Glutamatergic neuron (in vitro differentiated cells): ENCODE results near the gene COX4I2. TPM values are rescaled to one million over a fixed set of nuclear protein-coding genes. Genes with fewer than 3 reads are reported as not detected.

Source experiments
- DNase-seq: peaks from one replicate; pipeline ENCODE4 v3.0.0; 2022
- H3K27ac Mint-ChIP-seq: one replicate; pipeline ENCODE4 v1.8.0; 2020; ENCODE audit warnings: mild to moderate bottlenecking, mixed read lengths, inconsistent platforms; ENCODE audit not compliant: unreplicated experiment
- H3K27me3 Mint-ChIP-seq: one replicate; pipeline ENCODE4 v1.8.0; 2020; ENCODE audit warnings: mild to moderate bottlenecking, moderate library complexity, mixed read lengths, inconsistent platforms; ENCODE audit not compliant: unreplicated experiment
- H3K36me3 Mint-ChIP-seq: one replicate; pipeline ENCODE4 v1.8.0; 2020; ENCODE audit warnings: mild to moderate bottlenecking, mixed read lengths, inconsistent platforms; ENCODE audit not compliant: unreplicated experiment
- H3K4me1 Mint-ChIP-seq: one replicate; pipeline ENCODE4 v1.8.0; 2020; ENCODE audit warnings: mild to moderate bottlenecking, low read depth, mixed read lengths, inconsistent platforms; ENCODE audit not compliant: unreplicated experiment
- H3K4me3 Mint-ChIP-seq: one replicate; pipeline ENCODE4 v1.8.0; 2020; ENCODE audit warnings: mild to moderate bottlenecking, mixed read lengths, inconsistent platforms; ENCODE audit not compliant: unreplicated experiment
- H3K9me3 Mint-ChIP-seq: one replicate; pipeline ENCODE4 v1.8.0; 2020; ENCODE audit warnings: mild to moderate bottlenecking, moderate library complexity, mixed read lengths, inconsistent platforms; ENCODE audit not compliant: unreplicated experiment
- CTCF ChIP-seq: fragments of 200-600 bp; sonication (generic); IDR thresholded peaks from one replicate; pipeline ENCODE4 v1.5.0; 2021; ENCODE audit not compliant: partially characterized antibody, unreplicated experiment
- microRNA-seq: library from miRNA; unstranded; fragments of <30 nt; microRNA quantifications from one replicate; pipeline ENCODE4, GENCODE V29; 2020; ENCODE audit not compliant: unreplicated experiment
- total RNA-seq: library from RNA; stranded (reverse); fragmentation: NEBNext Ultra II Directional; extraction: Animal tissue kit (Norgen Biotek cat#: 25700); gene quantifications from one replicate; pipeline ENCODE4 v1.2.1, GENCODE V29; 2021; ENCODE audit not compliant: unreplicated experiment

The COX4I2 gene
- total RNA-seq, 1 donor from 2014 or later = not detected

- DNase-seq = no peak
- TF ChIP-seq CTCF = no peak
- Mint-ChIP-seq H3K36me3 (peaks cover 8% of the 10 kb centered on the region), H3K4me3 (no peak overlapping the region), H3K9me3 (peaks cover 11% of the 10 kb centered on the region), H3K4me1 (peaks cover 43% of the 10 kb centered on the region), H3K27me3 (peaks cover 9% of the 10 kb centered on the region), H3K27ac (peak overlapping the region; percentile 67)
Observed at GRCh38 chr20:31691646-31692275, 54.0 kb downstream of the COX4I2 start.

GRCh38 chr20:31693402-31693801 lies 55.7 kb downstream of the COX4I2 start:
- Mint-ChIP-seq H3K27ac (peak overlapping the region; percentile 95), H3K4me3 (no peak overlapping the region)

GRCh38 chr20:31693987-31694661 lies 56.4 kb downstream of the COX4I2 start:
- DNase-seq = peak; percentile 82
- Mint-ChIP-seq H3K4me1 (peaks cover 42% of the 10 kb centered on the region), H3K36me3 (no peaks in the 10 kb centered on the region), H3K27me3 (peaks cover 9% of the 10 kb centered on the region), H3K9me3 (peaks cover 13% of the 10 kb centered on the region), H3K4me3 (peak overlapping the region; percentile 41), H3K27ac (peak overlapping the region; percentile 95)
- no peak for TF ChIP-seq CTCF

More at GRCh38 chr20:31693402-31693801, 55.7 kb downstream of the COX4I2 start:
- peaks cover 13% of the 10 kb centered on the region for H3K9me3 Mint-ChIP-seq
- H3K36me3 Mint-ChIP-seq = peaks cover 4% of the 10 kb centered on the region
- H3K27me3 Mint-ChIP-seq = peaks cover 9% of the 10 kb centered on the region
- TF ChIP-seq CTCF = no peak
- H3K4me1 Mint-ChIP-seq = peaks cover 38% of the 10 kb centered on the region
- no peak for DNase-seq

Small RNA genes within 50 kb of the gene (microRNA-seq; reads per million reads assigned to microRNA genes)
- gene MIR3193 = 3.6 reads per million, percentile 26 among the genes with 10 or more reads in this experiment

Other genes with a start within 250 kb of the COX4I2 start
- gene DEFB119, start 247.3 kb upstream of the COX4I2 start, total RNA-seq = not detected
- gene DEFB121, start 231.7 kb upstream of the COX4I2 start, total RNA-seq = not detected
- gene DEFB123, start 197.3 kb upstream of the COX4I2 start, total RNA-seq = not detected
- not detected for gene DEFB124, start 162.8 kb upstream of the COX4I2 start, total RNA-seq
- gene REM1, start 162.6 kb upstream of the COX4I2 start, total RNA-seq = 2.8 TPM
- gene HM13, start 123.5 kb upstream of the COX4I2 start, total RNA-seq = 320 TPM
- gene ID1, start 32.6 kb upstream of the COX4I2 start, total RNA-seq = 92.0 TPM
- gene BCL2L1, start 85.0 kb downstream of the COX4I2 start, total RNA-seq = 136 TPM
- gene TPX2, start 101.4 kb downstream of the COX4I2 start, total RNA-seq = 44.7 TPM
- gene MYLK2, start 181.4 kb downstream of the COX4I2 start, total RNA-seq = 0.69 TPM
- gene FOXS1, start 207.7 kb downstream of the COX4I2 start, total RNA-seq = not detected
- 19.3 TPM for gene DUSP15, start 232.6 kb downstream of the COX4I2 start, total RNA-seq
- 1.5 TPM for gene TTLL9, start 232.7 kb downstream of the COX4I2 start, total RNA-seq